ENCODE results near the gene ILF3. TPM values are rescaled to one million over a fixed set of nuclear protein-coding genes. Genes with fewer than 3 reads are reported as not detected.

ILF3 gene
- total RNA-seq, 1 donor from 2014 or later, result 223 TPM

GRCh38 chr19:10634963-10635362, 19.2 kb upstream of the ILF3 start:
- no peaks in the 10 kb centered on the region for H3K27me3 Mint-ChIP-seq (ENCODE audit: unreplicated experiment)
- H3K4me3 Mint-ChIP-seq (ENCODE audit: unreplicated experiment), result no peak overlapping the region
- H3K9me3 Mint-ChIP-seq (ENCODE audit: unreplicated experiment), result no peaks in the 10 kb centered on the region
- H3K27ac Mint-ChIP-seq (ENCODE audit: unreplicated experiment), result no peak overlapping the region
- DNase-seq (ENCODE audit: extremely low spot score, unreplicated experiment), result no peak
- H3K4me1 Mint-ChIP-seq (ENCODE audit: unreplicated experiment), result no peaks in the 10 kb centered on the region
- no peak for TF ChIP-seq CTCF (IDR thresholded peaks at IDR 0.05)
- peaks cover 45% of the 10 kb centered on the region for H3K36me3 Mint-ChIP-seq (ENCODE audit: unreplicated experiment)

GRCh38 chr19:10636304-10636972, 17.7 kb upstream of the ILF3 start:
- H3K4me3 Mint-ChIP-seq (ENCODE audit: unreplicated experiment), result no peak overlapping the region
- H3K27me3 Mint-ChIP-seq (ENCODE audit: unreplicated experiment), result no peaks in the 10 kb centered on the region
- no peak for TF ChIP-seq CTCF (IDR thresholded peaks at IDR 0.05)
- H3K4me1 Mint-ChIP-seq (ENCODE audit: unreplicated experiment), result no peaks in the 10 kb centered on the region
- H3K27ac Mint-ChIP-seq (ENCODE audit: unreplicated experiment), result no peak overlapping the region
- no peaks in the 10 kb centered on the region for H3K9me3 Mint-ChIP-seq (ENCODE audit: unreplicated experiment)
- peaks cover 41% of the 10 kb centered on the region for H3K36me3 Mint-ChIP-seq (ENCODE audit: unreplicated experiment)
- DNase-seq (ENCODE audit: extremely low spot score, unreplicated experiment), result no peak

- Mint-ChIP-seq H3K27ac (ENCODE audit: unreplicated experiment) (no peak overlapping the region), H3K36me3 (ENCODE audit: unreplicated experiment) (peaks cover 38% of the 10 kb centered on the region), H3K4me3 (ENCODE audit: unreplicated experiment) (no peak overlapping the region), H3K27me3 (ENCODE audit: unreplicated experiment) (no peaks in the 10 kb centered on the region), H3K9me3 (ENCODE audit: unreplicated experiment) (no peaks in the 10 kb centered on the region), H3K4me1 (ENCODE audit: unreplicated experiment) (no peaks in the 10 kb centered on the region)
- no peak for TF ChIP-seq CTCF (IDR thresholded peaks at IDR 0.05)
- DNase-seq (ENCODE audit: extremely low spot score, unreplicated experiment), result no peak
Observed at GRCh38 chr19:10637894-10638293, 16.3 kb upstream of the ILF3 start.

GRCh38 chr19:10639836-10640235, 14.3 kb upstream of the ILF3 start:
- H3K27me3 Mint-ChIP-seq (ENCODE audit: unreplicated experiment), result no peaks in the 10 kb centered on the region
- H3K27ac Mint-ChIP-seq (ENCODE audit: unreplicated experiment), result no peak overlapping the region
- no peak overlapping the region for H3K4me3 Mint-ChIP-seq (ENCODE audit: unreplicated experiment)
- TF ChIP-seq CTCF (IDR thresholded peaks at IDR 0.05), result no peak
- H3K9me3 Mint-ChIP-seq (ENCODE audit: unreplicated experiment), result no peaks in the 10 kb centered on the region
- DNase-seq (ENCODE audit: extremely low spot score, unreplicated experiment), result no peak
- H3K4me1 Mint-ChIP-seq (ENCODE audit: unreplicated experiment), result peaks cover 18% of the 10 kb centered on the region
- peaks cover 37% of the 10 kb centered on the region for H3K36me3 Mint-ChIP-seq (ENCODE audit: unreplicated experiment)

- peaks cover 32% of the 10 kb centered on the region for H3K36me3 Mint-ChIP-seq (ENCODE audit: unreplicated experiment)
- no peaks in the 10 kb centered on the region for H3K27me3 Mint-ChIP-seq (ENCODE audit: unreplicated experiment)
- H3K27ac Mint-ChIP-seq (ENCODE audit: unreplicated experiment), result no peak overlapping the region
- H3K4me1 Mint-ChIP-seq (ENCODE audit: unreplicated experiment), result peaks cover 19% of the 10 kb centered on the region
- H3K4me3 Mint-ChIP-seq (ENCODE audit: unreplicated experiment), result no peak overlapping the region
- H3K9me3 Mint-ChIP-seq (ENCODE audit: unreplicated experiment), result no peaks in the 10 kb centered on the region
- DNase-seq (ENCODE audit: extremely low spot score, unreplicated experiment), result no peak
- TF ChIP-seq CTCF (IDR thresholded peaks at IDR 0.05), result no peak
Observed at GRCh38 chr19:10640361-10640760, 13.8 kb upstream of the ILF3 start.

Data from osteocyte (in vitro differentiated cells).